Measurements from ENCODE around the gene FIBCD1.

The FIBCD1 gene

GRCh38 chr9:130935648-130936271 lies 3.3 kb downstream of the FIBCD1 start:
- no peak for DNase-seq (ENCODE audit: low spot score)

GRCh38 chr9:130934702-130935647 lies 4.1 kb downstream of the FIBCD1 start:
- no peak for DNase-seq (ENCODE audit: low spot score)

- DNase-seq (ENCODE audit: low spot score): no peak
These were observed 4.8 kb downstream of the FIBCD1 start for GRCh38 chr9:130934246-130934645.

- no peak for DNase-seq (ENCODE audit: low spot score)
These were observed 5.7 kb downstream of the FIBCD1 start for GRCh38 chr9:130933114-130934046.

GRCh38 chr9:130932255-130933079 lies 6.6 kb downstream of the FIBCD1 start:
- DNase-seq (ENCODE audit: low spot score): no peak

GRCh38 chr9:130931508-130932254 lies 7.4 kb downstream of the FIBCD1 start:
- DNase-seq (ENCODE audit: low spot score): no peak

- no peak for DNase-seq (ENCODE audit: low spot score)
These were observed 8.2 kb downstream of the FIBCD1 start for GRCh38 chr9:130930804-130931349.

- no peak for DNase-seq (ENCODE audit: low spot score)
These were observed 8.8 kb downstream of the FIBCD1 start for GRCh38 chr9:130930132-130930803.

- no peak for DNase-seq (ENCODE audit: low spot score)
These were observed 9.4 kb downstream of the FIBCD1 start for GRCh38 chr9:130929571-130930038.

- no peak for DNase-seq (ENCODE audit: low spot score)
These were observed 10.8 kb downstream of the FIBCD1 start for GRCh38 chr9:130927995-130928900.

GRCh38 chr9:130927338-130927737 lies 11.7 kb downstream of the FIBCD1 start:
- DNase-seq (ENCODE audit: low spot score): no peak

- no peak for DNase-seq (ENCODE audit: low spot score)
These were observed 13.9 kb downstream of the FIBCD1 start for GRCh38 chr9:130925050-130925678.

GRCh38 chr9:130924448-130924788 lies 14.6 kb downstream of the FIBCD1 start:
- DNase-seq (ENCODE audit: low spot score): no peak

GRCh38 chr9:130923611-130924447 lies 15.2 kb downstream of the FIBCD1 start:
- no peak for DNase-seq (ENCODE audit: low spot score)

GRCh38 chr9:130922893-130923610 lies 16.0 kb downstream of the FIBCD1 start:
- no peak for DNase-seq (ENCODE audit: low spot score)
